ENCODE results near the gene IFNB1.

Gene IFNB1

GRCh38 chr9:21043841-21044240 lies 33.9 kb downstream of the IFNB1 start:
- no peaks in the 10 kb centered on the region for H3K9me3 ChIP-seq (ENCODE audit: low read length)
- H3K4me1 ChIP-seq (ENCODE audit: insufficient read depth, low read length) = peaks cover 5% of the 10 kb centered on the region
- no peaks in the 10 kb centered on the region for H3K27me3 ChIP-seq (ENCODE audit: insufficient read depth, low read length)
- H3K36me3 ChIP-seq (ENCODE audit: insufficient read depth, low read length) = no peaks in the 10 kb centered on the region
- H3K4me3 ChIP-seq (ENCODE audit: low read length) = no peak overlapping the region
- H2AFZ ChIP-seq (ENCODE audit: low read depth, low read length) = no peak overlapping the region

- no peaks in the 10 kb centered on the region for H3K36me3 ChIP-seq (ENCODE audit: insufficient read depth, low read length)
- no peaks in the 10 kb centered on the region for H3K27me3 ChIP-seq (ENCODE audit: insufficient read depth, low read length)
- H3K9me3 ChIP-seq (ENCODE audit: low read length) = no peaks in the 10 kb centered on the region
- H3K4me3 ChIP-seq (ENCODE audit: low read length) = no peak overlapping the region
- H3K4me1 ChIP-seq (ENCODE audit: insufficient read depth, low read length) = peaks cover 5% of the 10 kb centered on the region
- no peak overlapping the region for H2AFZ ChIP-seq (ENCODE audit: low read depth, low read length)
Observed at GRCh38 chr9:21042466-21042865, 35.3 kb downstream of the IFNB1 start.

- H3K36me3 ChIP-seq (ENCODE audit: insufficient read depth, low read length) = no peaks in the 10 kb centered on the region
- H2AFZ ChIP-seq (ENCODE audit: low read depth, low read length) = no peak overlapping the region
- H3K9me3 ChIP-seq (ENCODE audit: low read length) = no peaks in the 10 kb centered on the region
- peaks cover 7% of the 10 kb centered on the region for H3K4me1 ChIP-seq (ENCODE audit: insufficient read depth, low read length)
- H3K4me3 ChIP-seq (ENCODE audit: low read length) = no peak overlapping the region
- H3K27me3 ChIP-seq (ENCODE audit: insufficient read depth, low read length) = no peaks in the 10 kb centered on the region
Observed at GRCh38 chr9:21039302-21039701, 38.4 kb downstream of the IFNB1 start.

GRCh38 chr9:21037278-21037677 lies 40.5 kb downstream of the IFNB1 start:
- peaks cover 1% of the 10 kb centered on the region for H3K9me3 ChIP-seq (ENCODE audit: low read length)
- H3K4me1 ChIP-seq (ENCODE audit: insufficient read depth, low read length) = peaks cover 7% of the 10 kb centered on the region
- no peaks in the 10 kb centered on the region for H3K27me3 ChIP-seq (ENCODE audit: insufficient read depth, low read length)

GRCh38 chr9:21031808-21032183 lies 45.9 kb downstream of the IFNB1 start:
- Histone ChIP-seq H3K9me3 (ENCODE audit: low read length) (peaks cover 2% of the 10 kb centered on the region), H3K4me1 (ENCODE audit: insufficient read depth, low read length) (peaks cover 8% of the 10 kb centered on the region), H3K27me3 (ENCODE audit: insufficient read depth, low read length) (no peaks in the 10 kb centered on the region), H3K36me3 (ENCODE audit: insufficient read depth, low read length) (no peaks in the 10 kb centered on the region), H2AFZ (ENCODE audit: low read depth, low read length) (no peak overlapping the region), H3K4me3 (ENCODE audit: low read length) (no peak overlapping the region)

More at GRCh38 chr9:21037278-21037677, 40.5 kb downstream of the IFNB1 start:
- no peak overlapping the region for H3K4me3 ChIP-seq (ENCODE audit: low read length)
- H3K36me3 ChIP-seq (ENCODE audit: insufficient read depth, low read length) = no peaks in the 10 kb centered on the region
- no peak overlapping the region for H2AFZ ChIP-seq (ENCODE audit: low read depth, low read length)

DNA sequence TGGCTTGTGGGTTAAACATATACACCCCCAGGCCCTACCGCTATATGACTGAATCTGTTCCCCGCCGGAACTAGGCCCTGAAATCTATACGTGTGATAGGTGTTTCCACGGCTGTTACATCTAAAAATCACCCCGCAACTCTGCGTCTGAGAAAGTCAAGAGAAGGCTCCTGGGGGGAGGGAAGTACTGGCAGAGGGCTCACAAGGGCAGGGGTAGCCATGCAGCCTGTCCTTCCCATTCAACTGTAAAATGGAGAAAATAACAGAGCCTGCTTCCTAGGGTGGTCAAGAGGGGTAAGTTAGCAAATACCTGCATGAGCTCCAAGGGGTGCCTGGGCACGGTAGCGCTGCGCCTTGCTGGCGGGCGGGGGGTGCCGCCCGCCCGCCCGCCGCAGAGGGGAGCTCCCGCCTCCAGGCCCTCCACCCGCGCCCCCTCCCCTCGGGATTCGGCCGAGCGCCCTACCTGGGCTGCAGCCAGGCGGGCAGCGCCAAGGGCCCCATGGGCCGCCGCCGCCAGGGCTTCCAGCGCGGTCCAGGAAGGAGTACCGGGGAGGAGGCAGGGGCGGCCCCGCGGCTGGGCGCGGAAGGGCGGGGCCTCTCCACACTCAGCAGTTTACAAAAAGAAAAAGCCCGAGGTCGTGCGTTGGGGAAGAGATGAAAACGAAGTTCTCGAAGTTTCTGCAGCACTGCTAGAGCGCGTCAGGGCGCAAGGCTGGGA lies 46.5 kb downstream of the IFNB1 start, which contains the start of gene HACD4:
Gene HACD4, minus strand, starts transcription at position 550 of the 717 bp plus-strand sequence. Its CDS starts 50 bp downstream, at position 500.
- Histone ChIP-seq H3K36me3 (ENCODE audit: insufficient read depth, low read length) (no peaks in the 10 kb centered on the region), H3K9me3 (ENCODE audit: low read length) (peaks cover 2% of the 10 kb centered on the region), H2AFZ (ENCODE audit: low read depth, low read length) (no peak within 1 kb of the TSS), H3K27me3 (ENCODE audit: insufficient read depth, low read length) (no peaks in the 10 kb centered on the region), H3K4me1 (ENCODE audit: insufficient read depth, low read length) (peaks cover 8% of the 10 kb centered on the region), H3K4me3 (ENCODE audit: low read length) (no peak within 1 kb of the TSS)

- Histone ChIP-seq H3K9me3 (ENCODE audit: low read length) (peaks cover 2% of the 10 kb centered on the region), H2AFZ (ENCODE audit: low read depth, low read length) (no peak overlapping the region), H3K4me1 (ENCODE audit: insufficient read depth, low read length) (peaks cover 8% of the 10 kb centered on the region), H3K36me3 (ENCODE audit: insufficient read depth, low read length) (no peaks in the 10 kb centered on the region), H3K27me3 (ENCODE audit: insufficient read depth, low read length) (no peaks in the 10 kb centered on the region), H3K4me3 (ENCODE audit: low read length) (no peak overlapping the region)
Observed at GRCh38 chr9:21030389-21031035, 47.2 kb downstream of the IFNB1 start.

GRCh38 chr9:21029661-21030060 lies 48.1 kb downstream of the IFNB1 start:
- Histone ChIP-seq H3K36me3 (ENCODE audit: insufficient read depth, low read length) (no peaks in the 10 kb centered on the region), H2AFZ (ENCODE audit: low read depth, low read length) (no peak overlapping the region), H3K4me3 (ENCODE audit: low read length) (no peak overlapping the region)

GRCh38 chr9:21028466-21028865 lies 49.3 kb downstream of the IFNB1 start:
- no peak overlapping the region for H3K4me3 ChIP-seq (ENCODE audit: low read length)
- no peak overlapping the region for H2AFZ ChIP-seq (ENCODE audit: low read depth, low read length)
- peaks cover 8% of the 10 kb centered on the region for H3K4me1 ChIP-seq (ENCODE audit: insufficient read depth, low read length)
- H3K9me3 ChIP-seq (ENCODE audit: low read length) = peaks cover 2% of the 10 kb centered on the region
- H3K36me3 ChIP-seq (ENCODE audit: insufficient read depth, low read length) = no peaks in the 10 kb centered on the region
- no peaks in the 10 kb centered on the region for H3K27me3 ChIP-seq (ENCODE audit: insufficient read depth, low read length)

More at GRCh38 chr9:21029661-21030060, 48.1 kb downstream of the IFNB1 start:
- H3K4me1 ChIP-seq (ENCODE audit: insufficient read depth, low read length) = peaks cover 8% of the 10 kb centered on the region
- no peaks in the 10 kb centered on the region for H3K27me3 ChIP-seq (ENCODE audit: insufficient read depth, low read length)
- peaks cover 2% of the 10 kb centered on the region for H3K9me3 ChIP-seq (ENCODE audit: low read length)

GRCh38 chr9:21027295-21027694 lies 50.4 kb downstream of the IFNB1 start:
- Histone ChIP-seq H2AFZ (ENCODE audit: low read depth, low read length) (no peak overlapping the region), H3K9me3 (ENCODE audit: low read length) (peaks cover under 1% of the 10 kb centered on the region), H3K36me3 (ENCODE audit: insufficient read depth, low read length) (no peaks in the 10 kb centered on the region), H3K4me1 (ENCODE audit: insufficient read depth, low read length) (peaks cover 8% of the 10 kb centered on the region), H3K4me3 (ENCODE audit: low read length) (no peak overlapping the region), H3K27me3 (ENCODE audit: insufficient read depth, low read length) (no peaks in the 10 kb centered on the region)

All from neuron (in vitro differentiated cells).